CD4-positive, alpha-beta T cell treated with Interleukin-4 for 1 hour (primary cell): ENCODE measurements around the gene NDUFS6.
"Not testable (repeated sequence)": the region's sequence is repeated elsewhere in the genome, so short reads cannot be mapped to it uniquely, and the experiment has no call there.

Source experiments
- DNase-seq, 2 donors: peaks; one replicate each; pipeline ENCODE4 v3.0.0-alpha.2; 2020 to 2022

The NDUFS6 gene

GRCh38 chr5:1799602-1800471, 1.4 kb upstream of the NDUFS6 start, which contains the start of gene MRPL36:
TSS of gene MRPL36 (minus strand) at chr5:1799837. CDS start at chr5:1798935, 902 bp downstream.
- peak; percentile 91 to 92 for DNase-seq

GRCh38 chr5:1800472-1801221, 560 bp upstream of the NDUFS6 start:
- DNase-seq = peak; percentile 20 to 64

GRCh38 chr5:1801967-1802295, 724 bp downstream of the NDUFS6 start:
- no peak for DNase-seq

GRCh38 chr5:1803192-1803591, 2.0 kb downstream of the NDUFS6 start:
- DNase-seq = no peak

- DNase-seq = no peak
Observed at GRCh38 chr5:1804001-1804690, 2.9 kb downstream of the NDUFS6 start.

- no peak for DNase-seq
Observed at GRCh38 chr5:1805326-1805725, 4.1 kb downstream of the NDUFS6 start.

GRCh38 chr5:1805736-1806135, 4.5 kb downstream of the NDUFS6 start:
- no peak for DNase-seq

- DNase-seq = no peak
Observed at GRCh38 chr5:1806199-1806598, 5.0 kb downstream of the NDUFS6 start.

- no peak for DNase-seq
Observed at GRCh38 chr5:1806974-1807373, 5.8 kb downstream of the NDUFS6 start.

GRCh38 chr5:1807451-1808185, 6.4 kb downstream of the NDUFS6 start:
- DNase-seq = no peak

GRCh38 chr5:1808439-1808838, 7.2 kb downstream of the NDUFS6 start:
- DNase-seq = no peak

- DNase-seq = no peak
Observed at GRCh38 chr5:1809416-1810035, 8.3 kb downstream of the NDUFS6 start.

- no peak for DNase-seq
Observed at GRCh38 chr5:1810581-1811101, 9.4 kb downstream of the NDUFS6 start.

- DNase-seq = no peak
Observed at GRCh38 chr5:1814183-1815020, 13.2 kb downstream of the NDUFS6 start.

- no peak for DNase-seq
Observed at GRCh38 chr5:1815071-1815786, 14.0 kb downstream of the NDUFS6 start.

- no peak for DNase-seq
Observed at GRCh38 chr5:1815881-1816292, 14.7 kb downstream of the NDUFS6 start.

GRCh38 chr5:1816495-1817089, 15.4 kb downstream of the NDUFS6 start:
- DNase-seq = not testable (repeated sequence)

- no peak for DNase-seq
Observed at GRCh38 chr5:1817261-1818043, 16.2 kb downstream of the NDUFS6 start.

GRCh38 chr5:1818784-1819183, 17.6 kb downstream of the NDUFS6 start:
- no peak for DNase-seq
